GM18519 (cell line): ENCODE results near the gene ATAD1.

Source experiments
- ATAC-seq: cut with Tn5 transposase; IDR thresholded peaks from one replicate; pipeline ENCODE4 v1.9.1; 2021; ENCODE audit warnings: mild to moderate bottlenecking, moderate library complexity; ENCODE audit not compliant: unreplicated experiment, low FRiP score

ATAD1 gene

DNA sequence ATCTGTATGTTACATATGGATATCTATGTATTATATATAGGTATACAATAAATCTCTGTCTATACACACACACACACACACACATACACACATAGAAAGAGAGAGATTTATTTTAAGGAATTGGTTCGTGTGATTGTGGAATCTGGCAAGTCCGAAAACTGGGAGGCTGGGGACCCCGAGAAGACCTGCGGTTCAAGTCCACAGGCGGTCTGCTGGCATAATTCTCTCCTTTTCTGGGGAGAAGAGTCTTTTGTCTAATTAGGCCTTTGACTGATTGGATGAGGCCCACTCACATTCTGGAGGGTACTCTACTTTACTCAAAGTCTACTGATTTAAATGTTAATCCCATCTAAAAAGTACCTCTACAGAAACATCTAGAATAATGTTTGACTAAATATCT is 93.2 kb downstream of the ATAD1 start:
- no peak for ATAC-seq

DNA sequence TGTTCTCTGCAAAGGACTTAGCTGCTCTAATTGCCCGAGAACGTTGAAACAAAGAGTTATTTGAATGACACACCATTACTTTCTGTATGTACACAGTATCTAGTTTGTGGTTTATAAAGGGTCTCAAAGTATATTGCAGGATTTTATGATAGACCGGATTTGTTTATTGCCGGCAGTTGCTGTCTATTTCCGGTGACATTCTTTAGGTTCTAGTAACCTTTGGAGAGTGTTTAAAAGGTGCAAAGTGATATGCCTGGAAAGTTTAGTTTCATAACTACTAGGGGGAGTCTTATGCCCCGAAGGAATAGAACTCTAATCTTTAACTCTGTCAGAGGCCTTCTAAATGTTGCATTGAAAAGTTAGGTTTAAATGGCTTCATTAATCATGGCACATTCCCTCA is 94.5 kb downstream of the ATAD1 start:
- no peak for ATAC-seq

DNA sequence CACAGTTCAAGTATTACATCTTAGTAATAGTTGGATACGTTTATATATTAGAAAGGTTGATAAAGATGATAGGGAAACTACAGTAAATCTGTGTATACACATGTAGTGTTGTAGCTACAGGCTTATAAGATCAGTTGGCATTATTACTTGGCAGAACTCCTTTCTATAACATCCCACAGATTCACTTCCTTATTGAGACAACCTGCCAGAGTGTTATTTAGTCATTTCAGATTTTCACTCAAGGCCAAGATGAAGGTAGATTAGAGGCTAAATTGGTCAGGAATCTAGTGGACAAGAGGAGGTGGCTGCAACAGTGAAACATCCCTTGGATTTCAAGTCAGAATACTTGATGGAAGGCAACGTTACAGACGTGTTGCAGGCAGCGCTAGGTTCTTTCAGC is 95.3 kb downstream of the ATAD1 start:
- ATAC-seq: no peak

GRCh38 chr10:87721781-87722180 is 96.2 kb downstream of the ATAD1 start:
- ATAC-seq: no peak

DNA sequence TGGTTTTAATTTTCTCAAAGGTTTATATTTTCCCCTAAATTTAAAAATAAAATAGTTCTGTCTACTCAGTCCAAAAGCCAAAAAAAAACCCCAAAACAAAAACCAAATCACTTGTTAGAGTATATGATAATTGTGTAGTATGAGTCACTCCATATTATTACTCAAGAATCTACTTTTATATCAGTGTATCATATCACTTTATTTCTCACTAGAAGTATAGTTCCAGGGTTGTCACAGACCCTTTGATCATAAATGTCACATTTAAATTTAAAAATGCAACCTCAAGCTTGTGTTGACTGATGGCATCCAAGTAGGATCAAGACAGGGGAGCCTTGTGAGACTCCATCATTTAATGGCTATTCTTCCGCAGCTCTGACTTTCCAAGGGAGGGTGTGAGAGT is 97.4 kb downstream of the ATAD1 start:
- no peak for ATAC-seq

DNA sequence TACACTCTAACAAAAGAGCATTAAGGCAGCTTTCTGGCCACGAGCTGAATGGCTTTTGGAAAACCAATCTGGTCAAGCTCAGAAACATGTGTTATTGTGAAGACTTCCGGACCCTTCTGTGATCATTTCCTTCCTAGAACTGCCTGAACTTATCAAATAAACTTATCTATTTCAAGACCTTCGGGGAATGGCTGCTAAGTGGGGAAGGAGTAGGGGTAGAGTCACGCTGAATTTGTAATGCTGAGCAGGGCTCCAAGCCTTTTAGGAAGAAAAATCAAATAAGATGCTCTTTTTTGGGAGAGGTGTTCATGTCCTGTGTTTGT is 101.7 kb downstream of the ATAD1 start:
- ATAC-seq: no peak

DNA sequence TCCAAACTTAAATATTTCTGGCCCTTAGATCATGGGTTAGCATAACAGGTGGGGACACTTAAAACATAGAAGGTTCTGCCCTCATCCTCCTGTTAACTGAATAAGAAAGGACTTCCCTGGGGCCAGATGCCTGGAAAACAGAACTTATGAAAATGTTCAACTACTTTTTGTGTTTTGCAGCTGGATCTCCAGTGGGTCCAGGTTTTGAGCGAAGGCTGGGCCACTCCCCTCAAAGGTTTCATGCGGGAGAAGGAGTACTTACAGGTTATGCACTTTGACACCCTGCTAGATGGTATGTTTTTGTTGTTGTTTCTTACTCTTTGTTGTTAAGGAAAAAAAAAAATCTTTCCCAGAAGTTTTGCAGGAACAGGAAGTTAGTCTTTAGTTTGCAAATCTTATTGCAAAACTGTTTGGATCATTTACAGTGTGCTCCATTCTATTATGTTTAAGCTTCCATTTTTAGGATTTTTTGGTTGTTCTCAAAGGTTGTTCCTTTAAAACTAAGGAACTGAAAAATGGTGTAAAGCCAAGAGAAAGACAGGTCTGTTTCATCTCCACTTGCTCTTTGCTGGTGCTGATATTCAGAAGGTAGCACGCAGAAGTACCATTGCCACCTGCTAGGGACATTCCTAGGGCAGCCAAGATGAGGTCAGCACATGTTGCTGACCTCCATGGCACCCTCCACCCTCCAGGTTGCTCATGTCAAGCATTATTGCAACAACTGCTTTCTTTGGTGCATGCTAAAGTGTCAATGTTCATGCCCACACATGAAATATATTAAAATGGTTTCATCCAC is 102.3 kb downstream of the ATAD1 start:
- no peak for ATAC-seq

GRCh38 chr10:87713707-87714106 is 104.3 kb downstream of the ATAD1 start:
- no peak for ATAC-seq

GRCh38 chr10:87712913-87713616 is 105.0 kb downstream of the ATAD1 start:
- ATAC-seq: no peak

GRCh38 chr10:87707254-87707653 is 110.8 kb downstream of the ATAD1 start:
- ATAC-seq: no peak

DNA sequence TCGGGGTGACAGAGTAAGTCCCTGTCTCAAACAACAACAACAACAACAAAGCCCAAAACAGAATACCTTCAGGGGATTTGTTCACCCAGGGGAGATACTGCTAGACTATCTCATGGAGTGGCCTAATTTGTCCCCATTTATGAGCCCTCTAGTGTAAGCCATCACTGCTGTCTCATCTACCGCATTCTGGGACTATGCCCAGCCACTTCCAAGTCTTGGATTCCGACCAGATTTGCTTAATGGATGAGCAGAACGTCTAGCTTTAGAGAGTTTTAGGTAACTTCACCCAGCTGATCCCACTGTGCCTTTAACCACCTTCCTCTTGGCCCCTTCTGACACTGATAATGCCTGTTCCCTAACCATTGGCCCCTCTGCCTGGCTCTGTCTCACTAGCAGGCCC is 111.3 kb downstream of the ATAD1 start:
- no peak for ATAC-seq

GRCh38 chr10:87705339-87705738 is 112.7 kb downstream of the ATAD1 start:
- ATAC-seq: no peak

GRCh38 chr10:87703771-87704170 is 114.3 kb downstream of the ATAD1 start:
- no peak for ATAC-seq

DNA sequence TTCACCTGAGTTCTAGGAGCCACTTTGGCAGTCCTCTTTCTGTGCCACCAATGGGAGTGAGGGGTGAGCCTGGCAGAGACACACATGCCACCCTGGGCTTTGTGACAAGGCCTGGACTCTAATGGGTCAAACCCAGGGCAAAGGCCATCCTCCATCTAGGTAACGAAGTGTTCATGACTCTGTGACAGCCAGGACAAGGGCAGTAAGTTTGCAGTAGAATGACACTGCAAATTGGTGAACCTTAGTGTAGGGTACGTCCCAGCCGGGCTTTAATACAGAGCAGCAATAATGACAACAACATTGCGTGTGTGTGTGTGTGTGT is 115.1 kb downstream of the ATAD1 start:
- no peak for ATAC-seq

- ATAC-seq: no peak
These were observed 115.6 kb downstream of the ATAD1 start for GRCh38 chr10:87702260-87702972.
